ENCODE measurements around the gene KIRREL3.

Gene KIRREL3

DNA sequence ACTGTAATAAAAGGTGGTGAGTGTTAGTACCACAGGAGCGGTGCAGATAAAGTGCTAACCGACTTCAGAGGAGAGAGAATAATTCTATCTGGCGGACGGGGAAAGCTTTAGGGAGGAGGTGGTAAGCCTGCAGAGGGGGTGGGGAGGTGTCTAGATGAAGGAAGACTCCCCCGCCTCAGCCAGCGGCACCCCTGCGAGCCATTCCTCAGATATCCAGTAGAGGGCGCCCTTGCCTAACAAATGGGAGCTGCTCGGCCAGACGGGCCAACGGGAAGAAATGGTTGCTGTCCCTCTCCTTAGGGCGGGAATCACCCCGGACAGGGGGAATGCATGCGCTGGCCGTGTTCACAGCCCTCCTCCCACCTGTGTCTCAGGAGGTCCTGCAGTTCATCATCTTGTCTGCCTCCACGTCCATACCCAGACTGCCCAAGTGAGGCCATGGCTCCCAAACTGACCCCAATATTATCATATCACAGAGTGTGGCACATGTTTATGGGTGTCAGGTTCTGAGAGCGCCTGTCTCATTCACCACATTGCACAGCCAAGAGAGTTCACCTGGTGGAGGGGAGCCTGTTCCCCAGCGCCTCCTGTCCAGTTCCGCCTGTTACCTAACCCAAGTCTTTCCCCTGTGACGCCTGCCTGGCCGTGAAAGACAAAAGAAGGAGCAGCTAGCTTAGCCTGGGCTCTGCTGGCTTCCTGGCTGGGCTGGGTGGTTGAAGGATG, 559.6 kb downstream of the KIRREL3 start:
- DNase-seq (ENCODE audit: insufficient read length, low spot score) (peak; percentile 90), FAIRE-seq (no peak)
- TF ChIP-seq, protein P1, sequence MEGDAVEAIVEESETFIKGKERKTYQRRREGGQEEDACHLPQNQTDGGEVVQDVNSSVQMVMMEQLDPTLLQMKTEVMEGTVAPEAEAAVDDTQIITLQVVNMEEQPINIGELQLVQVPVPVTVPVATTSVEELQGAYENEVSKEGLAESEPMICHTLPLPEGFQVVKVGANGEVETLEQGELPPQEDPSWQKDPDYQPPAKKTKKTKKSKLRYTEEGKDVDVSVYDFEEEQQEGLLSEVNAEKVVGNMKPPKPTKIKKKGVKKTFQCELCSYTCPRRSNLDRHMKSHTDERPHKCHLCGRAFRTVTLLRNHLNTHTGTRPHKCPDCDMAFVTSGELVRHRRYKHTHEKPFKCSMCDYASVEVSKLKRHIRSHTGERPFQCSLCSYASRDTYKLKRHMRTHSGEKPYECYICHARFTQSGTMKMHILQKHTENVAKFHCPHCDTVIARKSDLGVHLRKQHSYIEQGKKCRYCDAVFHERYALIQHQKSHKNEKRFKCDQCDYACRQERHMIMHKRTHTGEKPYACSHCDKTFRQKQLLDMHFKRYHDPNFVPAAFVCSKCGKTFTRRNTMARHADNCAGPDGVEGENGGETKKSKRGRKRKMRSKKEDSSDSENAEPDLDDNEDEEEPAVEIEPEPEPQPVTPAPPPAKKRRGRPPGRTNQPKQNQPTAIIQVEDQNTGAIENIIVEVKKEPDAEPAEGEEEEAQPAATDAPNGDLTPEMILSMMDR (IDR thresholded peaks at IDR 0.05; ENCODE audit: insufficient read depth, missing control alignments): peak; percentile 92

DNA sequence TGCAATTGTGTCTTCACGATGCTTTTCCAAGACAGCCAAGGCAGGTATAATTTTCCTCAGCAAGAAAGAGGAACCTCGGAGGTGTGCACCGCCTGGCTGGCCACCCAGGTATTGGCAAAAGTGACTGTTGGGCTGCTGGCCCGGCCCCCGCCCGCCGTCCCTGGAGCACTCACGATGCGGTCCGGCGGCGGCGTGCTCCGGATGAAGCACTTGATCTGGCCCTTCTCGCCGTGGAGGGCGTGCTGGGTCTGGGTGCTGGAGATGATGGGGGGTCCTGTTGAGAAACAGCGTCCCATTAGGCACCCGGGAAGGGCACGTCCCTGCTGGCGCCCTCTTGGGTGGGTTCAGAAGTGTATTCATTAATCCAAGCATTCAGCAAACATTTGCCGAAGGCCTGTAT, 560.3 kb downstream of the KIRREL3 start:
- no peak for DNase-seq (ENCODE audit: insufficient read length, low spot score)
- no peak for FAIRE-seq
- TF ChIP-seq, protein P1 (IDR thresholded peaks at IDR 0.05; ENCODE audit: insufficient read depth, missing control alignments): no peak

DNA sequence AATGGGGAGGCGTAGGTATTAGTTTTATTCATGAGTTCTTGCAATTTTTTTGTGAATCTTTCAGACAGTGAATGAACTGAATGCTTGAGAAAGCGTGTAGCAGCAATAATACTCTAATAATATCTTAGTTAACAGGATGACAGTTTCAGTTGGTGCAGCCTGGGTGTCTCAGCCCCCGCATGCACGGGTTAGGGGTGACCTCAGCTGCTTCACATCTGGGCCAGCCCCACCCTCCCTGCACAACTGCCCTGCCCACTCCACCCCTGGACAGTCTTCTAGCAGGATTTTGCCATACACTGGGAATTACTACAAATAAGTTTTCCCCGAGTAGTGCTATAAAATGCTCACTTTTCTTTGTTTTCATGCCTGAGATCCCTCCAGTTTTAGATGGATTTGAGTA, 561.9 kb downstream of the KIRREL3 start:
- TF ChIP-seq, protein P1 (IDR thresholded peaks at IDR 0.05; ENCODE audit: insufficient read depth, missing control alignments): no peak
- no peak for FAIRE-seq
- no peak for DNase-seq (ENCODE audit: insufficient read length, low spot score)

DNA sequence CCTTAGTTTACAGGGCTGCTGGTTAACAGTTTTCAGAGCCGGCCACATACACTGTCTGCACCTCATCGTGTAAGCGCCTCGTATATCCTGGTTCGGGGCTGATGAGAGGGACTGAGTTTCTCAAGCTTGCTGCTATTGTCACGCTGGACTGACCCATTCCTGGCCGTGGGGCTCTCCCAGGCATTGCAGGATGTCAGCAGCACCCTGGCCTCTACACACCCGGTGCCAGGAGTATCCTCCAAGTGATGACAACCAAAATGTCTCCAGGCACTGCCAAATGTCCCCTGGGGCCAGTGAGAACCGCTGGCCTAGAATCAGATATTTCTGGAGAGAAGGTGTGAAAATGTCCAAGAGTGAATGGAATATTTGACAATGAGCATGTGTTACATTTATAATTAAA, 562.3 kb downstream of the KIRREL3 start:
- no peak for FAIRE-seq
- TF ChIP-seq, protein P1 (IDR thresholded peaks at IDR 0.05; ENCODE audit: insufficient read depth, missing control alignments): no peak
- no peak for DNase-seq (ENCODE audit: insufficient read length, low spot score)

DNA sequence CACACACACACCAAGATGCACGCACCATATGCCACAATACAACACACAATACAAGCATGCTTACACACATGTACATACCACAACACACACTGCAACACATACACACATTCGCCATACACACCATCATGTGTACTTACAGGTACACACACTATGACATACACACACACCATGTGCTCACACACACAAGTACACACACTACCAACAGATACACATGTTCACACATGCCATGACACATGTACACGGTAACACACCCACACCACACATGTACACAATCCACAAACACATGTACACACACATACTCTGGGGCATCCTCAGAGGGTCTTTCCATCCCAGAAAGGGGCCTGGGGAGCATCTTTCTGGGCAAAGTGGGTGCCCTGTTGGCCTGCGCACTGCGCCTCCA, 562.8 kb downstream of the KIRREL3 start:
- FAIRE-seq: no peak
- no peak for DNase-seq (ENCODE audit: insufficient read length, low spot score)
- TF ChIP-seq, protein P1 (IDR thresholded peaks at IDR 0.05; ENCODE audit: insufficient read depth, missing control alignments): no peak

DNA sequence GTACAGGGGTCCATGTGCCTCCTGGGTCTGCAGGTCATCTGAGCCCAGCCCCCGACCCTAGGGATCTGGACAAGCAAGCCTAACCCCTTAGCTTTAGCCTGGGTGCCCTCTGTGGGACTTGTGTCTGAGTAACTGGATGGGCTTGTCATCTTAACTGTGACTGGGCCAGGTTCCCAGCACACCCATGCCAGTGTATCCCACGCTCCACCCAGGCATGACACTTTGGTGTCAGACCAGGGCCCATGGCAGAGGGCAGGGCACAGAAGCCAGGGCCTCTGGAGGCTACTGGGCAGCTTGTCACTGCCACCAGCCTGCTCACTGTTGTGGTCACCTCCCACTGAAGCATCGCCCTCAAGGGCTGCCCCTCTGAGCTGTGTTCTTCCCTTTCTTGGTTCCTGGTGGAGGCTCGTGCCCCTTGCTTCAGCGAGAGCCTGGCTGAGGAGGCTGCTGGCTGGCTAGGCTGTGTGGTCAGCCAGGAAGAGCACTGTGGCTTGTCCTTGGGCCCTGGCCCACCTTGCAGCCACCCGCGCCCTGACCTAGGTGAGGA, 564.3 kb downstream of the KIRREL3 start:
- DNase-seq (ENCODE audit: insufficient read length, low spot score): no peak
- no peak for FAIRE-seq
- TF ChIP-seq, protein P1 (IDR thresholded peaks at IDR 0.05; ENCODE audit: insufficient read depth, missing control alignments): no peak

GRCh38 chr11:126434950-126435335, 565.6 kb downstream of the KIRREL3 start:
- DNase-seq (ENCODE audit: insufficient read length, low spot score): no peak
- TF ChIP-seq, protein P1 (IDR thresholded peaks at IDR 0.05; ENCODE audit: insufficient read depth, missing control alignments): no peak
- FAIRE-seq: no peak

Measured in D721Med (cell line).